ENCODE measurements around the gene GALNT1.

GALNT1 gene

GRCh38 chr18:35582899-35583558 lies 1.5 kb downstream of the GALNT1 start:
- no peak for DNase-seq

DNA sequence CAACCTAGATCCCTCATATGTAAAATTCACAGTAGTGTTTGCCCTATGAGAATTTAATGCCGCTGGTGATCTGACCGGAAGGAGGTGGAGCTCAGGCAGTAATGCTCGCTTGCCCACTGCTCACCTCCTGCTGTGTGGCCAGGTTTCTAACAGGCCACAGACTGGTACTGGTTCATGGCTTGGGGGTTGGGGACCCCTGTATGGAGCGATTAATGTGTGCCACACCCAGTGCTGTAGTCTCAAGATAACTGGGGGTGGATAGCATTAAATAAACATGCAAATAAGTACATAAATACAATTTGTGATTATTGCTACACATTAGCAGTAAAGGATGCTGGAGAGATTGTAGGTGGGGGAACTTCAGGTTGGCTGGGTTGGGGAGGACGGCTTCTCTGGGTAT lies 3.2 kb downstream of the GALNT1 start:
- no peak for DNase-seq

- no peak for DNase-seq
Measured at GRCh38 chr18:35585608-35586007, 4.1 kb downstream of the GALNT1 start.

DNA sequence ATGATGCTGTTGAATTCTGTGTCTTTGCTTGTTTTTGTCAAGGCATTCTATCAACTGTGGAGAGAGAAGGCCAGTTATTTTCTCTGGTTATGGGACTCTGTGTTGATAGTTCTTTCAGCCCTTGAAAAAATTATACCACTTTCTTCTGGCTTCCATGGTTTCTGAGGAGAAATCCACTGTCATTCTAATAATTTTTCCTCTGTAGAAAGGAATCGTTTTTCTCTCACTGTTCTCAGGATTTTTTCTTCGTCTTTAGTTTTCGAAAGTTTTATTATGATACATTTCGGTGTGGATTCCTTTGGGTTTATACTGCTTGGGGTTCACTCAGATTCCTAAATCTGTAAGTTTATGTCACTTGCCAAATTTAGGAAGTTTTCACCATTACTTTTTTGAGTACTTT lies 6.6 kb downstream of the GALNT1 start:
- DNase-seq: no peak

DNA sequence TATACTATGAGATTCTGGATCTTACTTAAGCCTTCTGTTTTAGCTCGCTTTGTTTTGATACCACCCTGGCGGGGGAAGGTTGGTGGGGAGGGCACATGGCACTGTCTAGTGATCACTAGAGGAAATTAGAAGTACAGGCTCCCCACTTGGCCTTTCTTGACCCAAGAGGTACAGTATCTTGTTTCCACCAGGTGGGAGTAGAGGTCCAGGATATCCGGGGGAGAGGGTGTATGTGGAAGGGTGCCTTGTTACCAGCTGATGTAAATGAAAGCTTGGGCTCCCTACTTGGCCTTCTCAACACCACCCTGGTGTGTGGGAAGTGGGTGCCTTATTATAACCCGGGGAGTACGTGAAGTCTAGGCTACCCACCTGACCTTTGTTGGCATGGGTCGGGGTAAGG lies 7.5 kb downstream of the GALNT1 start:
- no peak for DNase-seq

DNA sequence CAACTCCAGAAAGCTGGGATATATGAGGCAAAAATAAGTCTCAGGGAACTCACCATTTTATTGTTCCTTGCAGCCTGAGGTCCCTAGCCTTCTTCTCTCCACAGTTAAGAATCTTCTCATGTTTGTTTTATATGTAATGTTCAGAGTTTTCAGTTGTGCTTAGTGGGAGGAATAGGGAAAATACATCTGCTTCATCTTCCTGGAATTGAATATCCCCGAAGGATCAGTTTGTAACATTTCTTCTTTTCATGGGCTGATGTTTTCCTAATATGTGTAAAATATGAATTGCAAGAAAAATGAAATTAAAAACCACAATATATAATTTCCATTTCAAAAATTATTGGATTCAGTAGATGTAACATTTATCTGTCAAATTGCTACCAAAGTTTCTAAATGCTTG lies 8.0 kb downstream of the GALNT1 start:
- DNase-seq: no peak

GRCh38 chr18:35590935-35591334 lies 9.4 kb downstream of the GALNT1 start:
- no peak for DNase-seq

- DNase-seq: no peak
Measured at GRCh38 chr18:35592298-35592697, 10.8 kb downstream of the GALNT1 start.

DNA sequence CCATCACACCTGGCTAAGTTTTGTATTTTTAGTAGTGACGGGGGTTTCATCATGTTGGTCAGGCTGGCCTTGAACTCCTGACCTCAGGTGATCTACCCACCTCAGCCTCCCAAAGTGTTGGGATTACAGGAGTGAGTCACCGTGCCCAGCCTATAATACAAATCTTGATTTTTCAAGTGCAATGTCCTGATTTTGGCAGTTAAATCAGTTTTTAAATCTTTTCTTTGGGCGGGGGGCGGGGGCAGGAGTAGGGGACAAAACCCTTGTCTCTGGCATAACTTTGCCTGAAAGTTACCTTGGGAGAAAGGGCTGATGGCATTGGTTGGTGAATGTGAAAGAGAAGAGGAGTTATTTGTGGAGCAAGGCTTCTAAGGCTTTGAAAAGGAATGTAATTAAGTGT lies 12.3 kb downstream of the GALNT1 start:
- no peak for DNase-seq

DNA sequence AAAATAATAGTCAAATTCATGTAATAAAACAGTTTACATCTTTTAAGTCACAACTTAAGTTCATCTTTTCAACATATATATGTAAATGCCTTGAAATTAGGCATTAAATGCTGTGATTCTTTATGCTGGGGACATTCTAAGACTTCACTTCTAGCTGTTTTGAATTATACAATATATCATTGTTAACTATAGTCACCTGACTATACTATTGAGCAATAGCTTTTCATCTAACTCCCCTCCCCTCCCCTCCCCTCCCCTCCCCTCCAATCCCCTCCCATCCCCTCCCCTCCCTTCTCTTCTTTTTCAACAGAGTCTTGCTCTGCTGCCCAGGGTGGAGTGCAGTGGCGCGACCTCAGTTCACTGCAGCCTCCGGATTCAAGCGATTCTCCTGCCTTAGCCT lies 16.2 kb downstream of the GALNT1 start:
- no peak for DNase-seq

DNA sequence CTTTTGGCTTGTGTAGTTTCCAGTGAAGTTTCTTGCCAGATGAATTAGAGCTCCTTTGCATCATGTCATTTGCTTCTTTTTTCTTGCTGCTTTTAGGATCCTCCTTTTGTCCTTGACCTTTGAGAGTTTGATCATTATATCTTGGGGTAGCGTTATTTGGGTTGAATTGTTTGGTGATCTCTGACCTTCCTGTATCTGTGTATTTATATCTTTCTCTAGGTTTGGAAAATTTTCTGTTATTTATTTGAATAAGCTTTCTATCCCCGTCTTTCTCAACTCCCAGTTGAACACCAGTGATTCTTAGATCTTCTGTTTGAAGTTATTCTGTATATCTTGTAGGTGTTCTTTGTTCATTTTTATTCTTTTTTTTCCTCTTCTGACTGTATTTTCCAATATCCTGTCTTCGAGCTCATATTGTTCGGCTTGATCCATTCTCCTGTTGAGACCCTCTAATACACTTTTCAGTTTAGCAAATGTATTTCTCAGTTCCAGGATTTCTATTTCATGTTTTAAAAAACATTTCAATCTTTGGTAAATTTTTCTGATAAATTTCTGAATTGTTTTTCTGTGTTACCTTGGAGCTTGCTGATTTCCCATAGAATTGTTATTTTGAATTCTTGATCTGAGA lies 20.8 kb downstream of the GALNT1 start:
- DNase-seq: no peak

GRCh38 chr18:35603008-35603407 lies 21.5 kb downstream of the GALNT1 start:
- DNase-seq: no peak

- no peak for DNase-seq
Measured at GRCh38 chr18:35603528-35603927, 22.0 kb downstream of the GALNT1 start.

DNA sequence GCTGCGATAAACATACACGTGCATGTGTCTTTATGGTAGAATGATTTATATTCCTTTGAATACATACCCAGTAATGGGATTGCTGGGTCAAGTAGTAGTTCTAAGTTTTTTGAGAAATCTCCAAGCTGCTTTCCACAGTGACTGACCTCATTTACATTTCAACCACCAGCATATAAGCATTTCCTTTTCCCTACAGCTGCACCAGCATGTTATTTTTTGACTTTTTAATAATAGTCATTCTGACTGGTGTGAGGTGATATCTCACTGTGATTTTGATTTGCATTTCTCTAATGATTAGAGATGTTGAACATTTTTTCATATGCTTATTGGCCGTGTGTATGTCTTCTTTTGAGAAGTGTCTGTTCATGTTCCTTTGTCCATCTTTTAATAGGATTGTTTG lies 22.8 kb downstream of the GALNT1 start:
- no peak for DNase-seq

GRCh38 chr18:35605686-35606417 lies 24.3 kb downstream of the GALNT1 start:
- DNase-seq: no peak

DNA sequence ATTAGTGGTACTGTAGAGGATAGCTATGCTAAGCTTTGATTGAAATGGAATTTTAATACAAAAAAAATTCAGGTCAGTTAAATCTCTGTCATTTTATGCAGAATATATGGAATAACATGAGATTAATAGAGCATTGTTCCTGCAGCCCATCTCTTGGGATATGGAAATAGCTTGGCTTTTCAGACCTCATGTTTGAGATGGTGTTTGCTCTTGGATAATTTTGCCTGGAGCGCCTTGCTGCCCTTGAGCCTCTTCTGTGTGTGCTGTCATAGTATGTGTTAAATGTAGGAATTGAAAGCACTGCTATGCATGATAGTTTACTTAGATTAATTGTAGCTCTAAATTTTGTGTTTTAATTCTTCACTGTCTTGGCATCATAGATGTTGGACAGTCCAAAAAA lies 27.7 kb downstream of the GALNT1 start:
- no peak for DNase-seq

GRCh38 chr18:35610089-35610488 lies 28.5 kb downstream of the GALNT1 start:
- no peak for DNase-seq

DNA sequence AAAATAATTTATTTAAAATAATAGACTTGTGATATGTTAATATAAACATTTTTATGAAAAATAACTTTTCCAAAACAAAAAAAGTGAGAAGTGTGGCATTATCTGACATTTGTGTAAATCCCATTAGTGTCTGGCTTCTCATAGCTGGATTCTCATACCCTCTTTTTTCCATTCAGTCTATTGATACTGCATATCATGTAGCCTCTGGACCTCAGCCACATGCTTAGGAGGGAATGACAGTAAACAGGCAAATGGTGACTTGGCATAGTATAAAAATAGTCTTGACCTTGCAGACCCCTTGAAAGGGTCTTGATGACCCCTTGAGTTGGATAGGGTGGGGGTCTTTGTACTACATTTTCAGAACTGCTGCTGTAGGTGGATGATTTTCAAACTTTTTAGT lies 29.2 kb downstream of the GALNT1 start:
- DNase-seq: no peak

DNA sequence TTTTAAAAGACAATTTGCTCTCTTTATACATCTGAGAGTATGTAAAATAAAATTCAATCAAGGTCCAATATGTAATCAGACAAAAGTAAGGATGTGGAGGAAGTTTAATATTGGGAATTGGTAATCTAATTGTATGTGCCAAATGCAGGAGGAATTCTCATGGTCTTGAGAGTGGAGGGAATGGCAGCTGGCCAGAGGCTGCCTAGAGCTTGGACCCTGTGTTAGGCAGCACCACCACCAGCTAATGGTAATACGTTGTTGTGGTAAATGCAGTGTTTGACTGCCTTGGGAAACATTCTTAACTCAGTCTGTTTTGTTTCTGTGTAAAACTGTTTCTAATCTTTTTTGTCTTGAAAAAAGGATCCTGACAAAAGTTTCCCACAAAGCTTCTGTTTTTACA lies 30.0 kb downstream of the GALNT1 start:
- DNase-seq: no peak

DNA sequence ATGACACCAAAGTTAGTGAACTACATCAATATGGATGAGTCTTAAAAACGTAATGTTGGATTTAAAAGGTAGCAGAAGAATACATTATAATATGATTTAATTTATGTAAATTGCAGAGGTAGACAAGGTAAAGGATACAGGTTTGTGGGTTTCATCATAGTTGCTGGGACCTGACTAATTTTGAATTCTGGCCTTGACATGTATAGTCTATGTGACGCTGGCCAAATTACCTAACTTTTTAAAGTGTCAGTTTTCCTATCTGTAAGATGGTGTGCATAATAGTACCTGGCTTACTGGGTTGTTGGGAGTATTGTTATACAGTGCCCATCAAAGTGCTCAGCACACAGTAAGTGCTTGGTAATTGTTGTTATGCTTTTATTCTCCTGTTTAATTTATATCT lies 34.5 kb downstream of the GALNT1 start:
- no peak for DNase-seq

DNA sequence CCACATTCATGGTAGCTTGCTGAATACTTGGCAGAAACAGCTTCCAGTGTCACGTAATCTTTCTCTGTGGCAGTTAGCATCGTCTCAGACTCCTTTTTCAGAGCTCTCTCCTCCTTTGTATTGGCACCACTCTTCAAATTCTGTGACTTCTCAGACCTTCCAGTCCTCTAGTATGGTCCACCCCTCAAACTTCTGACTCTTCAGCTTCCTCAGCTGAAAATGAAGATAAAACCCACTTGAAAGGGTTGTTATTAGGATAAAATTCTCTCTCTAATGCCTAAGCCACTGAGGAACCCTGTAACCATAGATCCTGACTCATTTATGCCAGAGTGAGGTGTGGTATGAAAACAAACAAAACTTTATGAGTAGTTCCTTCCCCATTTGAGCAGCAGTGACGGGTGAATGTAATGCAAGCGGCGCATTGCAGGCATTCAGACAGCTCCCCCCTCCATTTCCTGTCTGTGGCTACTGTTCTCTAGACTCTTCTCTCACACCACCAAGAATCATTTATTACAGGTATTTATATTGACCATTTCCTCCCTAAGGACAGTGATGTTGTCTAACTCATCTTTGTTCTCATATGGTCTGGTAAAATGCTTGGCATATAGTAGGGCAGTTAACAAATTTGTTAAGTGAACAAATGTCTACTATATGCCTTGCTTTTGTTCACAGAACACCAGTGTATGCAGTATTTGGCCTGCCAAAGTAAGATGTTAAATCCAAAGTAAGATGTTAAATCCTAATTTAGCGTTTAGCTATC lies 35.3 kb downstream of the GALNT1 start:
- DNase-seq: peak; percentile 39

- DNase-seq: no peak
Measured at GRCh38 chr18:35617865-35618264, 36.3 kb downstream of the GALNT1 start.

- DNase-seq: no peak
Measured at GRCh38 chr18:35618289-35618688, 36.7 kb downstream of the GALNT1 start.

DNA sequence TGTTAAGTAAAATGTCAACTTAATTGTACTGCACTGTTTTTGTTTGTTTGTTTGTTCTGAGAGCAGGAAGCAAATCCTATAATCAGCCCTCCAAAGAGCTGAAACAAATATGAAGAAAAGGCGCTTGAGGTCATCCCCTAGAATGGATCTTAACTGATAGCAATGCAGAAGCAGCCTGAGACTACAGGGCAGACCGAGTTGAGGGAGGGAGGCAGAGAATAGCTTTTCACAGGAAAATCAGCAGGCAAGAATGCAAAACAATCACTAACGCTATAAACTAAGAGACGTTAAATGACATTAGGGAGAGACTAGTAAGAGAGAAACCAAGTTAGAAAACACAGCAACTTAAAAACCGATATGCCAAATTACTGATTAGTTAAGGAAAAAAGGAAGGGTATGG lies 37.2 kb downstream of the GALNT1 start:
- DNase-seq: no peak
